Nephron (organoid): ENCODE measurements around the gene TBC1D9.
A peak's percentile ranks its signal among the peaks of the same experiment; 100 is the strongest.

Experiments used
- H3K27ac Mint-ChIP-seq, 3 experiments: 2 replicates each; pipeline ENCODE4 v1.8.0; 2020; ENCODE audit warnings: mixed read lengths in 3 of 3, mild to moderate bottlenecking in 2 of 3, moderate library complexity in 1 of 3
- H3K27me3 Mint-ChIP-seq: 2 replicates; pipeline ENCODE4 v1.8.0; 2021; ENCODE audit warnings: low read depth, mild to moderate bottlenecking, moderate library complexity, mixed read lengths
- H3K36me3 Mint-ChIP-seq: 2 replicates; pipeline ENCODE4 v1.8.0; 2020; ENCODE audit warnings: low read depth, mixed read lengths
- H3K4me1 Mint-ChIP-seq: 2 replicates; pipeline ENCODE4 v1.8.0; 2020; ENCODE audit warnings: mixed read lengths
- H3K4me3 Mint-ChIP-seq, 3 experiments: 2 replicates each; pipeline ENCODE4 v1.8.0; 2020; ENCODE audit warnings: mild to moderate bottlenecking in 3 of 3, mixed read lengths in 3 of 3, moderate library complexity in 2 of 3
- H3K9me3 Mint-ChIP-seq: 2 replicates; pipeline ENCODE4 v1.8.0; 2020; ENCODE audit warnings: mixed read lengths
- CTCF ChIP-seq, 3 experiments: fragments of 200-600 bp; sonication (generic); IDR thresholded peaks; one replicate each; pipeline ENCODE4 v1.5.0; 2021; ENCODE audit warnings: antibody characterized with exemption in 3 of 3; ENCODE audit not compliant: unreplicated experiment in 3 of 3

Gene TBC1D9

GRCh38 chr4:140688711-140689598 lies 67.2 kb downstream of the TBC1D9 start:
- H3K27me3 Mint-ChIP-seq = peaks cover 4% of the 10 kb centered on the region
- peaks cover 4% of the 10 kb centered on the region for H3K4me1 Mint-ChIP-seq
- H3K36me3 Mint-ChIP-seq = peaks cover 17% of the 10 kb centered on the region
- no peaks in the 10 kb centered on the region for H3K9me3 Mint-ChIP-seq
- H3K4me3 Mint-ChIP-seq = no peak overlapping the region
- no peak for TF ChIP-seq CTCF (IDR thresholded peaks at IDR 0.05; ENCODE audit: unreplicated experiment in 3 of 3)
- peak overlapping the region in 1 of 3 experiments; percentile 42 for H3K27ac Mint-ChIP-seq

GRCh38 chr4:140686796-140687195 lies 69.4 kb downstream of the TBC1D9 start:
- H3K4me1 Mint-ChIP-seq = peaks cover under 1% of the 10 kb centered on the region
- no peak overlapping the region for H3K4me3 Mint-ChIP-seq
- peaks cover 4% of the 10 kb centered on the region for H3K27me3 Mint-ChIP-seq
- no peak overlapping the region for H3K27ac Mint-ChIP-seq
- TF ChIP-seq CTCF (IDR thresholded peaks at IDR 0.05; ENCODE audit: unreplicated experiment in 3 of 3) = no peak
- no peaks in the 10 kb centered on the region for H3K9me3 Mint-ChIP-seq
- H3K36me3 Mint-ChIP-seq = peaks cover 19% of the 10 kb centered on the region

DNA sequence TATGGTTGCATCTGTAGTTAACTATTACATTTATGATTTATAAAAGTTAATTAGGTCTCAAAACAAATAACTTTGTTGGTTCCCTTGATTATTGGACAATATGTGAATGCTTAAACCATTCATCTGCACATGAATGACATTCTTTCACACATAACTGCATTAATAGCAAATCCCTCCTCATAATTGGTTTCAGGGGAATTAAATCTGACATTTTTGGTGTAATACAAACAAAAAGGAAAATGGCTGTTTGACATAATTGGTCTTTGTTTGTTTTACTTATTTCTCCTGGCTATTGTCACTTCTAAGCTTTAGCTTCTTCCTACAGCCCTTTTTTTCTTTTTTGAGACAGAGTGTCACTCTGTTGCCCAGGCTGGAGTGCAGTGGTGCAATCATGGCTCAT lies 71.9 kb downstream of the TBC1D9 start:
- Mint-ChIP-seq H3K9me3 (no peaks in the 10 kb centered on the region), H3K4me3 (no peak overlapping the region), H3K36me3 (peaks cover 31% of the 10 kb centered on the region), H3K27me3 (peaks cover 4% of the 10 kb centered on the region), H3K4me1 (no peaks in the 10 kb centered on the region), H3K27ac (no peak overlapping the region)
- no peak for TF ChIP-seq CTCF (IDR thresholded peaks at IDR 0.05; ENCODE audit: unreplicated experiment in 3 of 3)

GRCh38 chr4:140681201-140681600 lies 75.0 kb downstream of the TBC1D9 start:
- Mint-ChIP-seq H3K27ac (no peak overlapping the region), H3K36me3 (peaks cover 58% of the 10 kb centered on the region), H3K27me3 (no peaks in the 10 kb centered on the region), H3K4me1 (no peaks in the 10 kb centered on the region), H3K9me3 (no peaks in the 10 kb centered on the region), H3K4me3 (no peak overlapping the region)
- TF ChIP-seq CTCF (IDR thresholded peaks at IDR 0.05; ENCODE audit: unreplicated experiment in 3 of 3) = no peak

GRCh38 chr4:140680686-140681085 lies 75.5 kb downstream of the TBC1D9 start:
- TF ChIP-seq CTCF (IDR thresholded peaks at IDR 0.05; ENCODE audit: unreplicated experiment in 3 of 3) = no peak
- Mint-ChIP-seq H3K4me1 (no peaks in the 10 kb centered on the region), H3K9me3 (no peaks in the 10 kb centered on the region), H3K36me3 (peaks cover 60% of the 10 kb centered on the region), H3K27me3 (no peaks in the 10 kb centered on the region), H3K27ac (no peak overlapping the region), H3K4me3 (no peak overlapping the region)

- Mint-ChIP-seq H3K27ac (no peak overlapping the region), H3K4me1 (no peaks in the 10 kb centered on the region), H3K9me3 (no peaks in the 10 kb centered on the region), H3K4me3 (no peak overlapping the region), H3K27me3 (no peaks in the 10 kb centered on the region), H3K36me3 (peaks cover 49% of the 10 kb centered on the region)
- TF ChIP-seq CTCF (IDR thresholded peaks at IDR 0.05; ENCODE audit: unreplicated experiment in 3 of 3) = no peak
These were observed 76.6 kb downstream of the TBC1D9 start for GRCh38 chr4:140679576-140679975.
